H1 (cell line): ENCODE data around the gene GRAMD4. TPM values are rescaled to one million over a fixed set of nuclear protein-coding genes. Genes with fewer than 3 reads are reported as not detected.

Source experiments
- CTCF ChIA-PET: fragments of 300-600 bp; sonication (Branson Sonifier 250); formaldehyde crosslinking; loops from one replicate; lab custom pipeline; 2021; ENCODE audit not compliant: partially characterized antibody; lab: Charles Lee
- POLR2A ChIA-PET: fragments of 300-600 bp; sonication (Branson Sonifier 250); formaldehyde crosslinking; loops from one replicate; lab custom pipeline; 2021; ENCODE audit warnings: inconsistent platforms; ENCODE audit not compliant: partially characterized antibody; lab: Charles Lee
- DNase-seq, 2 experiments: peaks; one replicate each; pipeline versions ENCODE4 v3.0.0 to v3.0.0-alpha.2; 2010 to 2022; ENCODE audit warnings: low spot score in 2 of 2, low read depth in 1 of 2, mixed read lengths in 1 of 2
- FAIRE-seq: peaks from 2 replicates; lab custom pipeline; 2011; peaks lifted over from hg19 to GRCh38; lab: Jason Lieb, UNC
- H2AFZ ChIP-seq: 2 replicates; pipeline ENCODE4 v1.8.1; 2012; ENCODE audit warnings: low read length, inconsistent platforms
- H2AK5ac ChIP-seq: 2 replicates; pipeline ENCODE4 v1.6.1; 2013; ENCODE audit warnings: low read depth, low read length
- H2BK120ac ChIP-seq: replicated peaks from 2 replicates; pipeline ENCODE3; 2013; ENCODE audit warnings: low read depth, low read length, inconsistent platforms
- H2BK12ac ChIP-seq: 2 replicates; pipeline ENCODE4 v1.6.1; 2013; ENCODE audit warnings: low read depth, low read length
- H2BK15ac ChIP-seq: 2 replicates; pipeline ENCODE4 v1.6.1; 2013; ENCODE audit warnings: low read length
- H2BK20ac ChIP-seq: 2 replicates; pipeline ENCODE4 v1.6.1; 2013; ENCODE audit warnings: low read length
- H2BK5ac ChIP-seq: 2 replicates; pipeline ENCODE4 v1.6.1; 2013; ENCODE audit warnings: low read depth, low read length
- H3K14ac ChIP-seq: 2 replicates; pipeline ENCODE4 v1.6.1; 2013; ENCODE audit warnings: inconsistent platforms; ENCODE audit not compliant: insufficient read length
- H3K18ac ChIP-seq: 2 replicates; pipeline ENCODE4 v1.6.1; 2013; ENCODE audit warnings: low read length; ENCODE audit errors: extremely low read depth
- H3K23ac ChIP-seq: 2 replicates; pipeline ENCODE4 v1.6.1; 2013; ENCODE audit warnings: inconsistent platforms; ENCODE audit not compliant: insufficient read length
- H3K23me2 ChIP-seq: 2 replicates; pipeline ENCODE4 v1.6.1; 2013; ENCODE audit warnings: low read depth, low read length
- H3K27ac ChIP-seq: 2 replicates; pipeline ENCODE4 v1.6.1; 2011; ENCODE audit warnings: low read depth, low read length, inconsistent platforms
- H3K27me3 ChIP-seq, 4 experiments: replicated peaks in 1 of 4; 1 replicate in 1 of 4; 2 replicates in 3 of 4; pipeline versions ENCODE4 v1.6.1 to v1.8.1; 2011 to 2013; ENCODE audit warnings: low read length in 3 of 4, mild to moderate bottlenecking in 3 of 4, inconsistent platforms in 2 of 4, mixed read lengths in 2 of 4, moderate library complexity in 1 of 4; ENCODE audit not compliant: control insufficient read depth in 3 of 4, insufficient read depth in 3 of 4; ENCODE audit errors: extremely low read depth in 1 of 4
- H3K36me3 ChIP-seq, 4 experiments: 2 replicates each; pipeline versions ENCODE4 v1.6.1 to v1.8.1; 2011 to 2013; ENCODE audit warnings: mild to moderate bottlenecking in 4 of 4, low read length in 3 of 4, moderate library complexity in 2 of 4, control low read depth in 1 of 4, inconsistent platforms in 1 of 4; ENCODE audit not compliant: insufficient read depth in 4 of 4, control insufficient read depth in 2 of 4
- H3K4ac ChIP-seq: replicated peaks from 2 replicates; pipeline ENCODE3; 2013; ENCODE audit warnings: low read length, low read depth, mixed read lengths, inconsistent platforms; ENCODE audit not compliant: insufficient read length
- H3K4me1 ChIP-seq, 4 experiments: replicated peaks in 1 of 4; 1 replicate in 1 of 4; 2 replicates in 3 of 4; pipeline versions ENCODE4 v1.6.1 to v1.8.1; 2011 to 2013; ENCODE audit warnings: low read length in 3 of 4, inconsistent platforms in 2 of 4, mixed read lengths in 1 of 4; ENCODE audit not compliant: insufficient read depth in 4 of 4, control insufficient read depth in 3 of 4
- H3K4me2 ChIP-seq, 2 experiments: 2 replicates each; pipeline versions ENCODE4 v1.6.1 to v1.8.1; 2011 to 2013; ENCODE audit warnings: low read depth in 2 of 2, low read length in 2 of 2, control low read depth in 1 of 2, inconsistent platforms in 1 of 2, mild to moderate bottlenecking in 1 of 2; ENCODE audit not compliant: insufficient read depth in 1 of 2
- H3K4me3 ChIP-seq, 4 experiments: fragments of 200-600, 300-600 bp in 1 of 4; sonication (generic), shearing (Covaris generic), sonication (Bioruptor Twin) in 1 of 4; 2 replicates each; pipeline versions ENCODE4 v1.5.1 to v1.8.1; 2011 to 2016; ENCODE audit warnings: low read length in 4 of 4, low read depth in 3 of 4, control low read depth in 2 of 4, inconsistent platforms in 2 of 4, mild to moderate bottlenecking in 2 of 4, mixed read lengths in 1 of 4, moderate library complexity in 1 of 4; ENCODE audit not compliant: insufficient read depth in 2 of 4; ENCODE audit errors: extremely low read depth in 1 of 4
- H3K56ac ChIP-seq: replicated peaks from 2 replicates; pipeline ENCODE3; 2013; ENCODE audit warnings: low read depth, mild to moderate bottlenecking, mixed read lengths, low read length, inconsistent platforms; ENCODE audit not compliant: insufficient read length
- H3K79me1 ChIP-seq: 2 replicates; pipeline ENCODE4 v1.6.1; 2013; ENCODE audit warnings: low read depth, low read length, control low read depth
- H3K79me2 ChIP-seq, 2 experiments: 2 replicates each; pipeline versions ENCODE4 v1.6.1 to v1.8.1; 2012 to 2013; ENCODE audit warnings: low read length in 2 of 2, mild to moderate bottlenecking in 2 of 2, inconsistent platforms in 1 of 2; ENCODE audit not compliant: insufficient read depth in 2 of 2, control insufficient read depth in 1 of 2
- H3K9ac ChIP-seq, 4 experiments: replicated peaks in 1 of 4; 1 replicate in 1 of 4; 2 replicates in 3 of 4; pipeline versions ENCODE4 v1.6.1 to v1.8.1; 2011 to 2013; ENCODE audit warnings: low read depth in 3 of 4, low read length in 3 of 4, control low read depth in 2 of 4, mild to moderate bottlenecking in 2 of 4, moderate library complexity in 2 of 4, inconsistent platforms in 1 of 4; ENCODE audit errors: extremely low read depth in 1 of 4
- H3K9me3 ChIP-seq, 2 experiments: 2 replicates each; pipeline versions ENCODE4 v1.6.1 to v1.8.1; 2012 to 2013; ENCODE audit warnings: mild to moderate bottlenecking in 2 of 2, moderate library complexity in 2 of 2, control low read depth in 1 of 2, inconsistent platforms in 1 of 2, low read depth in 1 of 2, low read length in 1 of 2, mixed read lengths in 1 of 2; ENCODE audit not compliant: insufficient read depth in 2 of 2
- H4K20me1 ChIP-seq, 2 experiments: replicated peaks in 1 of 2; 2 replicates each; pipeline versions ENCODE3 to v1.8.1; 2011 to 2013; ENCODE audit warnings: inconsistent platforms in 2 of 2, low read length in 2 of 2, mild to moderate bottlenecking in 1 of 2; ENCODE audit not compliant: insufficient read depth in 2 of 2, control insufficient read depth in 1 of 2
- H4K5ac ChIP-seq: 2 replicates; pipeline ENCODE4 v1.6.1; 2013; ENCODE audit warnings: low read length, low read depth, mixed read lengths, inconsistent platforms; ENCODE audit not compliant: insufficient read length
- H4K8ac ChIP-seq: 2 replicates; pipeline ENCODE4 v1.8.0; 2013; ENCODE audit warnings: mild to moderate bottlenecking, moderate library complexity, low read length, inconsistent platforms; ENCODE audit not compliant: insufficient read depth; ENCODE audit errors: extremely low read depth
- H4K91ac ChIP-seq: replicated peaks from 2 replicates; pipeline ENCODE3; 2013; ENCODE audit warnings: low read length, mixed read lengths, inconsistent platforms; ENCODE audit not compliant: insufficient read length
- CREB1 ChIP-seq: IDR thresholded peaks from 2 replicates; pipeline ENCODE4 v1.6.1; 2012; ENCODE audit warnings: inconsistent platforms
- JUN ChIP-seq: IDR thresholded peaks from 2 replicates; pipeline ENCODE4 v1.6.1; 2011; ENCODE audit warnings: low read depth, mild to moderate bottlenecking, improper control_type of control experiment, low read length
- TAF7 ChIP-seq: optimal IDR thresholded peaks from 2 replicates; pipeline ENCODE3; 2011; ENCODE audit warnings: low read depth, mild to moderate bottlenecking, inconsistent platforms, low read length, moderate library complexity, borderline replicate concordance
- whole genome bisulfite sequencing, 2 experiments: shearing (Covaris generic) in 1 of 2; methylation state at CpG; one replicate each; pipeline versions ENCODE4 v1.1.6 to v1.1.7; 2013 to 2015; ENCODE audit warnings: low lambda C conversion rate in 2 of 2, mixed read lengths in 2 of 2, inconsistent platforms in 1 of 2, low coverage in 1 of 2, missing lambda C conversion rate in 1 of 2; ENCODE audit not compliant: insufficient replicate concordance in 2 of 2, insufficient coverage in 1 of 2, insufficient read length in 1 of 2; ENCODE audit errors: extremely low coverage in 1 of 2, missing lambda C conversion rate in 1 of 2; 5-methylcytosine and 5-hydroxymethylcytosine counted together
- polyA plus RNA-seq, 7 experiments: library from polyadenylated mRNA; depleted of rRNA in 3 of 7; stranded (reverse) in 5 of 7; unstranded in 2 of 7; fragments of >200 nt in 5 of 7; fragments of 200-250 nt in 2 of 7; gene quantifications; 1 replicate in 5 of 7; 2 replicates in 1 of 7; 4 replicates in 1 of 7; pipeline versions ENCODE4 v1.2.1 to v1.2.3, GENCODE V29; 2011 to 2013; ENCODE audit warnings: missing spikeins in 2 of 7, mixed read lengths in 2 of 7
- total RNA-seq: library from RNA; stranded (reverse); fragmentation: NEBNext Ultra II Directional; extraction: Animal tissue kit (Norgen Biotek cat#: 25700); gene quantifications from 2 replicates; pipeline ENCODE4 v1.2.1, GENCODE V29; 2021

Gene GRAMD4
- total and polyA plus RNA-seq, 2 of the 8 experiments (the other 6 are each of a cell fraction or from before 2014, with no cell fraction given): 7.9 to 25.6 TPM

GRCh38 chr22:46674367-46674781 is 54.2 kb downstream of the GRAMD4 start:
- H4K5ac ChIP-seq: no peak overlapping the region
- no peak overlapping the region for H3K23ac ChIP-seq
- no peak overlapping the region for H2BK20ac ChIP-seq
- no peaks in the 10 kb centered on the region for H3K4me1 ChIP-seq
- no peaks in the 10 kb centered on the region for H3K27me3 ChIP-seq
- H2BK120ac ChIP-seq: no peak overlapping the region
- H3K23me2 ChIP-seq: no peaks in the 10 kb centered on the region
- H3K79me2 ChIP-seq: no peaks in the 10 kb centered on the region
- ChIA-PET POLR2A (no interaction called here), CTCF (interaction anchor here (1.1 kb wide), 1 partner anchor 111 kb away, joined by 4 read pairs; no protein-coding TSS in a partner anchor)
- no peak overlapping the region for H3K4me3 ChIP-seq
- H3K18ac ChIP-seq: no peak overlapping the region
- H3K4ac ChIP-seq: no peak overlapping the region
- H3K14ac ChIP-seq: no peak overlapping the region
- DNase-seq (no peak), FAIRE-seq (no peak)
- H4K91ac ChIP-seq: no peak overlapping the region
- no peak overlapping the region for H2AFZ ChIP-seq
- H3K79me1 ChIP-seq: no peaks in the 10 kb centered on the region
- no peak overlapping the region for H3K4me2 ChIP-seq
- no peaks in the 10 kb centered on the region; a peak in 1 of 8 replicates for H3K36me3 ChIP-seq
- H3K56ac ChIP-seq: no peak overlapping the region
- WGBS, 2 experiments: 89% methylated on average over 19 of the region's 19 CpGs; no CpG with 5 or more reads in 1 of the 2 experiments
- no peak overlapping the region for H4K8ac ChIP-seq
- H2BK15ac ChIP-seq: no peak overlapping the region
- no peak overlapping the region for H3K9ac ChIP-seq
- no peak overlapping the region for H2AK5ac ChIP-seq
- H3K27ac ChIP-seq: no peak overlapping the region
- peaks cover 2 to 3% of the 10 kb centered on the region in 2 experiments for H4K20me1 ChIP-seq
- H2BK5ac ChIP-seq: no peak overlapping the region
- no peak for TF ChIP-seq CREB1
- no peak for TF ChIP-seq JUN
- TF ChIP-seq TAF7: no peak
- H2BK12ac ChIP-seq: no peak overlapping the region
- H3K9me3 ChIP-seq: no peaks in the 10 kb centered on the region
